Measurements from ENCODE around the gene RUFY1. TPM values are rescaled to one million over a fixed set of nuclear protein-coding genes. Genes with fewer than 3 reads are reported as not detected.
A peak's percentile ranks its signal among the peaks of the same experiment; 100 is the strongest.

Gene RUFY1
- total and polyA plus RNA-seq, 2 of the 13 experiments (the other 11 are each of a cell fraction or from before 2014, with no cell fraction given) = 19.9 to 31.9 TPM

GRCh38 chr5:179614745-179615144, 64.4 kb downstream of the RUFY1 start:
- intact Hi-C loops (cut with micrococcal nuclease; ENCODE audit: unreplicated experiment) = no loop called here
- peaks cover 85% of the 10 kb centered on the region for H4K20me1 ChIP-seq (ENCODE audit: insufficient read depth, low read length)
- in situ Hi-C loops (cut with HindIII; ENCODE audit: extremely low pct_ligation_motif_present, low pct_unique_long_range_greater_than_20kb) = no loop called here

DNA sequence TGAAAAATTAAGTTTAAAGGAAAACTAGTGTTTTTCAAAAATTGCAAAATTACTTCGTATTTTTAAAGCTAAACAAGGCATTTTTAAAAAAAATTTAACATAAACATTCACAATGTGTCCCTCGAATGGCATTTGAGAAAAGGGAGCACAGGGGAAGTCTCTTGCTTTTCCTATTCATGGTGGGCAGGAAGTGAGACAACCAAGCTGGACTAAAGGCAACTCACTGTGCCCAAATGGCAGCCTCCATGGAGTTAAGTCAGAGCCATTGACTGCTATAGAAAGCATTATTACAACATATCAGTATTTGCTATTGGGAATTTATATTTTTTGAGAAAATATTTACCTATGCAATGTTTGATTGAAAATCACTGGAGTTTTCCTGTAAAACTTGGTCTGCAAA, 64.8 kb downstream of the RUFY1 start:
- no peak overlapping the region for H2AFZ ChIP-seq (ENCODE audit: low read length)
- WGBS (ENCODE audit: low lambda C conversion rate) = 92% methylated on average over 2 of the region's 2 CpGs
- H3K79me2 ChIP-seq (ENCODE audit: insufficient read depth, low read length) = peaks cover 47% of the 10 kb centered on the region
- H3K36me3 ChIP-seq (replicated peaks in 1 of 2; ENCODE audit: control insufficient read depth in 1 of 2, insufficient read depth in 2 of 2, low read length in 2 of 2) = peaks cover 23 to 84% of the 10 kb centered on the region in 2 experiments
- FAIRE-seq = no peak
- no peak for TF ChIP-seq SOX13 (IDR thresholded peaks at IDR 0.05)
- no peak for TF ChIP-seq SOX13 (CRISPR knock-in tag; conservative IDR thresholded peaks at IDR 0.05 in 1 of 2, IDR thresholded peaks at IDR 0.05 in 1 of 2)
- no peak for TF ChIP-seq TMF1 (CRISPR knock-in tag; IDR thresholded peaks at IDR 0.05; ENCODE audit: low read depth)
- peak; percentile 65 for TF ChIP-seq RBFOX2 (IDR thresholded peaks at IDR 0.05; ENCODE audit: low read depth, low read length)
- 0 out of 4 replicates have a peak, but pooled peaks of 1 of the 2 experiments have one; percentile 18 for TF ChIP-seq POLR2A (IDR thresholded peaks at IDR 0.05; ENCODE audit: insufficient read depth in 1 of 2, low read depth in 2 of 2, low read length in 2 of 2)
- no peak for TF ChIP-seq ZNF597 (CRISPR knock-in tag; IDR thresholded peaks at IDR 0.05)
- peak; percentile 14; the same call in 1 of the 2 replicates for TF ChIP-seq POLR2G (IDR thresholded peaks at IDR 0.05; ENCODE audit: low read depth, low read length)
- no peak for TF ChIP-seq ZFY (CRISPR knock-in tag; IDR thresholded peaks at IDR 0.05)
- ChIA-PET CTCF (ENCODE audit: low intra/inter-chr PET ratio, low total read pairs) (no interaction called here), POLR2A (interaction anchor here (1.2 to 6.5 kb wide), 2 partner anchors 9 to 66 kb away, joined by 3 to 102 read pairs; partner anchors contain the start of genes CBY3 and HNRNPH1)
- no TSS peak for BruUV-seq (replicated peaks)
- no peak for DNase-seq (ENCODE audit: low spot score)
- H3K4me3 ChIP-seq (replicated peaks in 1 of 3; ENCODE audit: insufficient read depth in 1 of 3, low read depth in 2 of 3, low read length in 3 of 3) = no peak overlapping the region
- peaks cover 86% of the 10 kb centered on the region for H3K4me1 ChIP-seq (ENCODE audit: insufficient read depth, low read length)
- H3K27ac ChIP-seq (ENCODE audit: extremely low read length, insufficient read depth, low read length) = no peak overlapping the region
- H3K27me3 ChIP-seq (ENCODE audit: control insufficient read depth in 1 of 2, insufficient read depth in 2 of 2, low read length in 2 of 2) = no peaks in the 10 kb centered on the region
- H3K9ac ChIP-seq (ENCODE audit: insufficient read depth, low read depth, low read length) = no peak overlapping the region
- H3K4me2 ChIP-seq (ENCODE audit: low read depth, low read length) = no peak overlapping the region
- in situ Hi-C loops (cut with HindIII; ENCODE audit: extremely low pct_ligation_motif_present, low pct_unique_long_range_greater_than_20kb) = no loop called here
- no peak for ATAC-seq
- intact Hi-C loops (cut with micrococcal nuclease; ENCODE audit: unreplicated experiment) = no loop called here
- H4K20me1 ChIP-seq (ENCODE audit: insufficient read depth, low read length) = peaks cover 90% of the 10 kb centered on the region
- no peaks in the 10 kb centered on the region for H3K9me3 ChIP-seq (ENCODE audit: low read length)

More at GRCh38 chr5:179614745-179615144, 64.4 kb downstream of the RUFY1 start:
- Histone ChIP-seq H3K4me3 (replicated peaks in 1 of 3; ENCODE audit: insufficient read depth in 1 of 3, low read depth in 2 of 3, low read length in 3 of 3) (no peak overlapping the region), H3K79me2 (ENCODE audit: insufficient read depth, low read length) (peaks cover 42% of the 10 kb centered on the region), H3K4me2 (ENCODE audit: low read depth, low read length) (no peak overlapping the region), H3K9ac (ENCODE audit: insufficient read depth, low read depth, low read length) (no peak overlapping the region), H3K27me3 (ENCODE audit: control insufficient read depth in 1 of 2, insufficient read depth in 2 of 2, low read length in 2 of 2) (no peaks in the 10 kb centered on the region), H3K4me1 (ENCODE audit: insufficient read depth, low read length) (peaks cover 81% of the 10 kb centered on the region), H2AFZ (ENCODE audit: low read length) (no peak overlapping the region), H3K9me3 (ENCODE audit: low read length) (no peaks in the 10 kb centered on the region), H3K36me3 (replicated peaks in 1 of 2; ENCODE audit: control insufficient read depth in 1 of 2, insufficient read depth in 2 of 2, low read length in 2 of 2) (peaks cover 24 to 84% of the 10 kb centered on the region in 2 experiments), H3K27ac (ENCODE audit: extremely low read length, insufficient read depth, low read length) (no peak overlapping the region)
- ChIA-PET POLR2A (interaction anchor here (1.2 to 6.5 kb wide), 2 partner anchors 9 to 66 kb away, joined by 3 to 102 read pairs; partner anchors contain the start of genes CBY3 and HNRNPH1), CTCF (ENCODE audit: low intra/inter-chr PET ratio, low total read pairs) (no interaction called here)
- 94% methylated on average over 8 of the region's 8 CpGs for WGBS (ENCODE audit: low lambda C conversion rate)
- TF ChIP-seq POLR2A (IDR thresholded peaks at IDR 0.05; ENCODE audit: insufficient read depth in 1 of 2, low read depth in 2 of 2, low read length in 2 of 2) = peak in 1 of 2 experiments; percentile 29; a peak in 1 of 4 replicates
- no peak for TF ChIP-seq ZMYM4 (CRISPR knock-in tag; IDR thresholded peaks at IDR 0.05)
- DNase-seq (ENCODE audit: low spot score) (no peak), FAIRE-seq (no peak), ATAC-seq (no peak)
- no TSS peak for BruUV-seq (replicated peaks)
